Measurements from ENCODE around the gene ABR.
"Not testable (repeated sequence)": the region's sequence is repeated elsewhere in the genome, so short reads cannot be mapped to it uniquely, and the experiment has no call there.

The ABR gene

GRCh38 chr17:1123393-1123831, 56.4 kb downstream of the ABR start:
- no peak for DNase-seq

GRCh38 chr17:1122533-1123392, 57.0 kb downstream of the ABR start:
- peak in 49 of 58 donors; percentile 22 to 84 (median 60) for DNase-seq

DNA sequence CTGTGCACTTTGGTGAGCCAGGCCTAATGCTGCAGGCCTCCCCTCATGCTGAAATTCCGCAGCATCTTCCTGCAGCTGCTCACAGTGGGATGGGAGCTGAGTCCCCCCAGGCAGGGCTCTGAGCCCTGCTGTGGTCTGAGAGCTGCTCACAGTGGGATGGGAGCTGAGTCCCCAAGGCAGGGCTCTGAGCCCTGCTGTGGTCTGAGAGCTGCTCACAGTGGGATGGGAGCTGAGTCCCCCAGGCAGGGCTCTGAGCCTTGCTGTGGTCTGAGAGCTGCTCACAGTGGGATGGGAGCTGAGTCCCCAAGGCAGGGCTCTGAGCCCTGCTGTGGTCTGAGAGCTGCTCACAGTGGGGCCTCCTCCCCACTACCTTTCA, 58.4 kb downstream of the ABR start:
- DNase-seq: not testable (repeated sequence)

DNA sequence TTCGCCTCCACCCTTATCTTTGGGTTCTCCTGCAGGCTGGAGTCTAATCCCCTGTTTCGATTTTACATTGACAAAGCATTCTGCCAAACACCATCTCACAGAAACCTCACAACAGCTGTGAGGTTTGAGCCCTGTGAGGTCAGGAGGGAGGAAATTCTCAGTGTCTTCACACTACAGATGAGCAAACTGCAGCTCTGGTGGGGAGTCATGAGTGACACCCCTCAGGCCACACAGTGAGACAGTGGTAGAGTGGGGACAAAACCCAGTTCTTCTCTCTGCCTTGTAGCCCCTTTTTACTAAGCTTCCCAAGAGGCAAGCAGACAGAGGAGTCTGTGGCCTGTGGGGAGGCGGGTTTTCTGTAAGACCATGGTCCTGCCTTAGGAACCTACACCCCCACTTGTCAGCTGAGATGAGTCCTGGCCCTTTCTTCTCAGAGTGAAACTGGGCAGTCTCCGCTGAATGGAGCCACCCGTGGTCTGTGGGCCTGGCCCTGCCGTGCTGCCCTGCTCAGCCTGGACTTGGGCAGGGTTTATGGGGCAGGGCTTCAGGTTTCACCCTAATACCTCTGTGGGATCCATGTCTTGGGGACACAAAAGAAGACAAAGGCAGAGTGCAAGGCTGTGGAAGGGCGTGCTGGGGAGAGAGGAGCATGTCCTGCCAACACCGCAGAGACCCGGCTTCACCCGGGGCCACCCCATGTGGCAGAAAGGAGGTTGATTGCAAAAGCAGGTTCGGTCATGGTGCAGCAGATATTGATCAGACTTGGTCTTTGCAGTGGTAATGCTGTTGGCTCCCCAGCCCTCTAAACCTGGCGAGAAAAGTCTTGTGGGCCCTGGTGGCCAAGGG, 59.0 kb downstream of the ABR start:
- DNase-seq: no peak

DNA sequence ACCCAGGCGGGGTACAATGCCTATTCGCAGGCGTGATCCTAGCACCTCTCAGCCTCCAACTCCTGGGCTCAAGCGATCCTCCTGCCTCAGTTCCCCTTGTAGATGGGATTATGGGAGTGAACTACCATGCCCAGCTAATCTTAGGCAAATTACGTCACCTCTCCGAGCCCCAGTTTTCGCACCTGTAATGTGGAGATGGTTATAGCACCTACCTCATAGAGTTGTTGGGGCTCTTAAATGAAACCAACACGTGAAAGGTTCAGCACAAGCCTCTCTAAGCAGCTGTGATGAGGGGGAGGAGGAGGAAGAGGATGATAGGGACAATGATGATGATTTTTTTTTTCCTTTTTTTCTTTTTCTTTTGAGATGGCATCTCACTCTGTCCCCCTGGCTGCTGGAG, 59.9 kb downstream of the ABR start:
- no peak for DNase-seq

DNA sequence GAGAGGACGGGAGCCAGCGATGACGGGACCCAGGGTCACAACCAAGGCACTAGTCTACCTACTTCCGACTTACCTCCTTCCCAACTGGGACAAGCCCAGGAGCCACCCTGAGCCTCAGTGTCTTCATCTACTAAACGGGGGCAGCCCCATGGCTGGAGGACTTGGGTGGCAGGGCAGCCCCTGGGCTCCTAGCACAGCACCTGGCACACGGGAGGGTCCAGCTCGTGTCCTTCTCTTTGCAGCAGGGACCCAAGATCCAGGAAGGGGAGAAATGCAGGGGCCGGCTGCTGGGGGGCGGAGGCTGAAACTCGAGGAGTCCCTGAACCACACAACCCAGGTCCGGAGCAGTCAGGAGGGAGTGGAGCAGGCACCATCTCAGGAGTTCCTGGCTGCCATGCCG, 63.2 kb downstream of the ABR start:
- DNase-seq: no peak

DNA sequence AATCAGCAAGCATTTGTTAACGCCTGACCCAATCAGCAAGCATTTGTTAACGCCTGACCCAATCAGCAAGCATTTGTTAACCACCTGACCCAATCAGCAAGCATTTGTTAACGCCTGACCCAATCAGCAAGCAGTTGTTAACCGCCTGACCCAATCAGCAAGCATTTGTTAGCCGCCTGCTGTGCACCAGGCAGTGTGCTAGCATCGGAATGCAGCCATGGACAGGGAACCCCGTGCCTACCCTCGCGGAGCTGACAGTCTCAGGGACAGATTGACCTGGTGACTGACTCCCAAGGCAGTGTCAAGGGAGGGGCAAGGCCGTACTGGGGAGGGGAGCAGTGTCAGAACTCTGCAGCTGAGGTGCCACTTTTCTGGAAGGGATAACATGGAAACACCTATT, 66.9 kb downstream of the ABR start:
- DNase-seq: peak in 2 of 58 donors; percentile 21 to 43

GRCh38 chr17:1111599-1112443, 68.0 kb downstream of the ABR start:
- DNase-seq: peak in 15 of 58 donors; percentile 26 to 64 (median 46)

GRCh38 chr17:1110862-1111598, 68.8 kb downstream of the ABR start:
- DNase-seq: peak in 28 of 58 donors; percentile 25 to 83 (median 47)

DNA sequence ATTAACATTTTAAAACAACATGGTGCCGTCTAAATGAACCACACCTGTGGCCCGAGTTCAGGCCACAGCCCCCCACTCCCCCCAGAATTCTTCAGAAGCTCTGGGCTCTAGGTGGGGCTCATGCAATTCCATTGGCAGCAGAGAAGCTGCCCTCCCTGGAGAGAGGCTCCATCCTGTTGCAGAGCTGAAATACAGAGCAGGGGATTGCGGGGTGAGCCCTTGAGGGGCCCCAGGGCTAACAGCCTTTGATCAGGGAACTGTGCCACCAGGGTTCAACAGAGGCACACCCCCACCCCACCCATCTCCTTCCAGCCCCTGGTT, 69.3 kb downstream of the ABR start:
- DNase-seq: no peak

DNA sequence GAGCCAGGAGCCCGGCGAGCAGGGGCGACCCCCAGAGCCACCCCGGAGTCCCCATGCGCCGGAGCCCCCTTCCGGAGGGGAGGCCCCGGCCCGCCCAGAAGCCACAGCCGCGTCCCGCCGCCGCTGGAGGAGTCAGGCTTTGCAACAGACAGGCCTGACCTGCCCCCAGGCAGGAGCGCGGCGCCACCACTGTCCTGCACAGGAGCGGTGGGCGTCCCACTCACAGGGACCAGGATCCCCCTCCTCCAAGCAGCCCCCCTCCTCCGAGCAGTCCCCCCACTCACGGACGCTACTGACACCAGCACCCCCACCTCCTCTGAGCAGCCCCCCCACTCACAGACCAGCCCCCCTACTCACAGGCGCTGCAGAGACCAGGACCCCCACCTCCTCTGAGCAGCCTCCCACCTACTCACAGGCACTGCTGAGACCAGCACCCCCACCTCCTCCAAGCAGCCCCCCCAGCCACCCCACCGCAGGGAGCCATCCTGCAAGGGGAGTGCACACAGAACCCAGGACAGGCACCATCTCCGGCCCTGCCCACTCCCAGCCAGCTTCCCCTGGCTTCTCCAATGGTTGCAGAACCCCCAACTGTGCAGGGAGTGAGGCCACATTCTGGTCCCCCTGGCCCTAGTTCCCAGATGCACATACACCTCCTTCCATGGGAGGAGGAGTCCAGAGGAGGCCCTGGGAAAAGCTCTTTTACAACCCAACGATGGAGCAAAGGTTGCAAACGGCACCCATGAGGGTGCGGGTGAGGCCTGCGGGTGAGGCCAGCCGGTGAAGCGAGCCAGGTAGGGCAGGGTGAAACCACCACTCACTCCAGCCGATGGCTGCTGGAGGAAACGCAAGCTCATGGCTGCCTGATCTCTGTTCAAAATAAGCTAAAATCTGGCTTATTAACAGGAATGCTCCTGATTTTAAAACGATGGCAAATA, 69.9 kb downstream of the ABR start:
- DNase-seq: peak in 1 of 58 donors; percentile 24

DNA sequence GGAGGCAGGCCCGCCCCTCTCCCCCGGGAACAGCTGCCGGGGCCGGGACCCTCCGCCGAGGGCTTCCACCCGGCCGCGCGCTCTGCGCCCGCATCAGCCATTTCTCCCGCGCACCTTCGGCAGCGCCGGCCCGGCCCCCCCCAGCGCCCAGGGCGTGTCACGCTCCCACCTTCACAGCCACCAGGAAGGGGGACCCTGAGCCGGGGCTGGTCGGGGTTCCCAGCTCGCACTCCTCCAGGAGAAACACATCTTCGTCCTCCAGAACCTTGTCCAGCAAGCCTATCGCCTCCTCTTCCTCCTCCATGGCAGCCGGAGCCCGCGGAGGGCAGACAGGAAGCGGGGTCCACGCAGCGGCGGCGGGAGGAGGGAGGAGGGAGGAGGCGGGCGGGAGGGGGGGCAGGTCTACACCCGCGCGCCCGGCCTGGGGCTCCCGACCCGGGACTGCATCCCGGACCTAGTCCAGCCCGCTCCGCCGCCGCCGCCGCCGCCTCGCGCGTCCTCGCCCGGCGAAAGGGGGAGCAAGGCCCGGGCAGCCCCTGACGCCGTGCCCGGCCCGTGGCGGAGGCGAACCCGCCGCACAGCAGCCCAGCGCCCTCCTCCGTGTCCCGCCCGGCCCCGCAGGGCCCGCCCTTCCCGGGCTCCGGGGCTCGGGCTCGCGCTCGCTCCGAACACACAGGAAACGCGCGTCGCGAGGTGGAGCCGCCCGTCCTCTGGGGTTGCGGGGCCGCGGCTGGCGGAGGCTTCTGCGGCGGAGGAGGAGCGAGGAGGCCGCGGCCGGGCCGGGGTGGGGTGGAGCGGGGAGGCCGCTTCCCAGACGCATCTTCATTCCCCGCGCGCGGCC, 70.8 kb downstream of the ABR start:
- peak in 9 of 58 donors; percentile 13 to 58 (median 26) for DNase-seq

- peak in 1 of 58 donors; percentile 49 for DNase-seq
Observed at GRCh38 chr17:1108478-1108764, 71.4 kb downstream of the ABR start.

DNA sequence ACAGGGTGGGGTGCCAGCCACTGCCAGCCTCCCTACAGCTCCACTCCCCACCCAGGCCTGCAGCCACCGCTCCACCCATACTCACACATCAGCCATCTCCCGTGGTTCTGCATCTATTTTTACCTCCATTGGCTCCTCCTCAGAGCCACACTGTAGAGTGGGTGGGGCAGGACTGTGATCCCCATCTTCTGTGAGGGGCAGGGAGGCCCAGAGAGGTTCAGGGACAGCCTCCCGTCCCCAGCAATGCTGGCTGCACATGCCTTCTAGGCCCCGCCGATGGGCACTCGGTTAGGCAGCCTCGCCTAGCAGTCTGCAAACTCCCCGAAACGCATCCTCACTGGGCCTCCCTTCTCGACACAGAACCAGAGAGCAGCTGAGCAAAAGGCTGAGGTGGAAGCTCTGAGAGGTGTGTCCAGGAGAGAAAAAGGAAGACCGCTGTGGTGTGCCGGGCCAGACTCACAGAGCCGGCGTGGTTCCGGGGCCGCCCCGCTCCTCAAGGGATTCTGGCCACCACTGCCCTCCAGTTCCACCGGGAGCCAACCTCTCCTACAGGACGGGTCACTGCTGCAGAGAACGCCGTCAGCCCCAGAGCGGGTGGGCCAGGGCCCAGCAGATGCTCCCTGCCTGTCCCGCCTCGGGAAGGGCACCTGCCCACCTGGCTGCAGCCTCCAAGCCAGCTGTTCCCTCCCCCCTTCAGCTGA, 71.9 kb downstream of the ABR start:
- peak in 24 of 58 donors; percentile 12 to 63 (median 37) for DNase-seq

DNA sequence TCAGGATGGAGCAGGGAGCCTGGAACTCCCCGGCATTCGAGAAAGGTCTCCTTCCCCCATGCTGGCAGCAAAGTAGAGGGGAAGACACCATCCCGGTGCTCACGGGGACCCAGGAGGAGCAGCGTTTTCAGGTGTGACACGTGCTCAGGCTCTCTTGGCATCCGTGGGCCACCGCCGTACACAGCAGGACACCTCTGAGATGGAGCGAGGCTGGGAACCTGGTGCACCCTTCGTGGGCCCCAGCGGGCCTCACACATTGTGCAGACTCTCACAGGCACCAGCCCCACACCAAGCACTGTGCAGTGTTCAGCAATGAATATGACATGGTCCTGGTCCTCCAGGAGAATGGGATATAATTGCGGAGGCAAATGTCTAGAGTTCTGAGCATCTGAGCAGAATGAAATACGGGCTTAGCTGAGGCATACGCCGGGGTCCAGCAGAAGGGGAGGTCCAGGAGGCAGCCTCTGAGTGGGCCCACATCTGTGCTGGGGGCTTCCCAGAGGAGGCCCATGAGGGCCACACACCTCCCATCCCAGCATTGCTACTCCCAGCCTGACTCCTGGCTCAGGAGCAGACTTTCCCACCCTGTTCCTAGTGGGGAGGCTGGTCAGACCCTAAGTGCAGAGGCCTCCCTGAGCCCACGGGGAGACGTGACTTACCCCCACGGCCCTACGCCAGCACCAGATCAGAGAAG, 72.6 kb downstream of the ABR start:
- no peak for DNase-seq

DNA sequence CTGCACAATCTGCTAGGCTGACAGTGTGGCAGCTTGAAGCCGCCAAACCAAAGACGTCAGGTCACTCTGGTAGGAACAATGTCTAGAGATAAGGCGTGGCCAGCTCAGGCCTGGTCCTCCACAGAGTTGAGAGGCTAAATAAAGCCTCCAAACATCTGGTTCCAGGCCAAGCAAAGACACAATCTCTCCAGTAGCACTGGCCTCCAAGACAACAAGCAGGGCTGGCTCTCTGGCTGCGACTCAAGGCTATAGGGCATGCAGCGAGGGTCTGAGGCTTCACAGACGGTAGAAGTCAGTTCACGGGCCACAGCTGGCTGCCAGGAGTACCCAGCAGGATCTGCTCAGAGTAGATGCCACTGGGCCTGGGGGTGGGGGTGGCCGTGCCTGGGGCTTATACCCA, 75.6 kb downstream of the ABR start:
- no peak for DNase-seq

DNA sequence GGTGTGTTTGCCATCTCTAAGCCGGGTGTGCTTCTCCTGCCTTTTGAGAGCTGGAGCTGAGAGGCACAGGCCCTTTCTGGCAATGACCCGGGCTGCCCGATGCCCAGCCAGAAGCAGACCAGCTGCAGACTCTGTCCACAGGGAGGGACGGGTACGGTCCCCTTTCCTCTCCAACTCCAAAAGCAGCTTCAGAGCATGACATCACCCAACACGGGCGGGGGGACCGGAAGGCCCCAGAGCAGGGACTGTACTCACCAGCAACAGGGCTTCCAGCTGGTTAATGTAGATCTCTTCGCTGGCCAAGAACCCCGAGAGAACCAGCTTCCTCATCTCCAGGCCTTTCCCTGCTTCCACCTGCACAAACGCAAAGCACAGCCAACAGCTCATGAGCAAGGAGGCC, 79.4 kb downstream of the ABR start:
- DNase-seq: no peak

- DNase-seq: no peak
Observed at GRCh38 chr17:1099242-1099641, 80.5 kb downstream of the ABR start.

Data from anterior cingulate cortex (tissue), 58 donors.